Lower lobe of right lung (tissue), 2 donors: ENCODE results near the gene CITED4. TPM values are rescaled to one million over a fixed set of nuclear protein-coding genes. Genes with fewer than 3 reads are reported as not detected.

Experiments
- ATAC-seq, 2 donors: fragments of 200-7000 bp; cut with Tn5 transposase; one replicate each; pipeline ENCODE4 v1.9.1; 2020 to 2022; ENCODE audit warnings: mild to moderate bottlenecking in 2 of 2, moderate library complexity in 2 of 2
- DNase-seq: peaks from one replicate; pipeline ENCODE4 v3.0.0-alpha.2; 2020
- H3K27ac ChIP-seq: fragments of 200-600 bp; one replicate; pipeline ENCODE4 v1.8.0; 2022
- H3K27me3 ChIP-seq: fragments of 200-600 bp; one replicate; pipeline ENCODE4 v1.8.0; 2022; ENCODE audit warnings: low read depth
- H3K36me3 ChIP-seq: fragments of 200-600 bp; one replicate; pipeline ENCODE4 v1.8.0; 2022; ENCODE audit warnings: mild to moderate bottlenecking
- H3K4me1 ChIP-seq: fragments of 200-600 bp; one replicate; pipeline ENCODE4 v1.8.0; 2022
- H3K4me3 ChIP-seq: fragments of 200-600 bp; one replicate; pipeline ENCODE4 v1.8.0; 2022; ENCODE audit warnings: mild to moderate bottlenecking
- H3K9me3 ChIP-seq: fragments of 200-600 bp; one replicate; pipeline ENCODE4 v1.8.0; 2022
- intact Hi-C: fragments of 100-400 bp; cut with DNase I; formaldehyde crosslinking; loops from one replicate; pipeline ENCODE4 v1.11.0; 2022
- total RNA-seq: library from RNA; stranded (reverse); fragmentation: NEBNext Ultra II Directional; extraction: Animal tissue kit (Norgen Biotek cat#: 25700); gene quantifications from one replicate; pipeline ENCODE4 v1.2.1, GENCODE V29; 2021
- TF ChIP-seq, protein P1 (sequence below): fragments of 200-600 bp; IDR thresholded peaks from one replicate; pipeline ENCODE4 v1.8.0; 2022; ENCODE audit warnings: antibody characterized with exemption, mild to moderate bottlenecking
- donor health status: DM: no; HTN: yes; CAD: no; lungs with severe emphysema.

CITED4 gene
- total RNA-seq, 1 donor from 2014 or later, result 13.9 TPM

DNA sequence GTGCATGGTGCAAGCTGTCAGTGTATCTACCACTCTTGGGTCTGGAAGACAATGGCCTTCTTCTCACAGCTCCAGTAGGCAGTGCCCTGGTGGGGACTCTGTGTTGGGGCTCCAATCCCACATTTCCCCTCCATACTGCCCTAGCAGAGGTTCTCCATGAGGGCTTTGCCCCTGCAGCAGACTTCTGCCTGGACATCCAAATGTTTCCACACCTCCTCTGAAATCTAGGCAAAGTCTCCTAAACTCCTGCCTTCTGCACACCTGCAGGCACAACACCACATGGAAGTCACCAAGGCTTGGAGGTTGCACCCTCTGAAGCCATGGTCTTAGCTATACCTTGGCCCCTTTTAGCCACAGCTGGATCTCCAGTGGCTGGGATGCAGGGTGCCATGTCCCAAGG is 31.8 kb upstream of the CITED4 start:
- DNase-seq (no peak), ATAC-seq (no peak)
- H3K9me3 ChIP-seq, result peaks cover 19% of the 10 kb centered on the region
- H3K36me3 ChIP-seq, result no peaks in the 10 kb centered on the region
- H3K27me3 ChIP-seq, result no peaks in the 10 kb centered on the region
- H3K4me3 ChIP-seq, result no peak overlapping the region
- TF ChIP-seq, protein P1, sequence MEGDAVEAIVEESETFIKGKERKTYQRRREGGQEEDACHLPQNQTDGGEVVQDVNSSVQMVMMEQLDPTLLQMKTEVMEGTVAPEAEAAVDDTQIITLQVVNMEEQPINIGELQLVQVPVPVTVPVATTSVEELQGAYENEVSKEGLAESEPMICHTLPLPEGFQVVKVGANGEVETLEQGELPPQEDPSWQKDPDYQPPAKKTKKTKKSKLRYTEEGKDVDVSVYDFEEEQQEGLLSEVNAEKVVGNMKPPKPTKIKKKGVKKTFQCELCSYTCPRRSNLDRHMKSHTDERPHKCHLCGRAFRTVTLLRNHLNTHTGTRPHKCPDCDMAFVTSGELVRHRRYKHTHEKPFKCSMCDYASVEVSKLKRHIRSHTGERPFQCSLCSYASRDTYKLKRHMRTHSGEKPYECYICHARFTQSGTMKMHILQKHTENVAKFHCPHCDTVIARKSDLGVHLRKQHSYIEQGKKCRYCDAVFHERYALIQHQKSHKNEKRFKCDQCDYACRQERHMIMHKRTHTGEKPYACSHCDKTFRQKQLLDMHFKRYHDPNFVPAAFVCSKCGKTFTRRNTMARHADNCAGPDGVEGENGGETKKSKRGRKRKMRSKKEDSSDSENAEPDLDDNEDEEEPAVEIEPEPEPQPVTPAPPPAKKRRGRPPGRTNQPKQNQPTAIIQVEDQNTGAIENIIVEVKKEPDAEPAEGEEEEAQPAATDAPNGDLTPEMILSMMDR, result no peak
- H3K4me1 ChIP-seq, result peaks cover 10% of the 10 kb centered on the region
- H3K27ac ChIP-seq, result no peak overlapping the region
- intact Hi-C loops, result no loop called here

DNA sequence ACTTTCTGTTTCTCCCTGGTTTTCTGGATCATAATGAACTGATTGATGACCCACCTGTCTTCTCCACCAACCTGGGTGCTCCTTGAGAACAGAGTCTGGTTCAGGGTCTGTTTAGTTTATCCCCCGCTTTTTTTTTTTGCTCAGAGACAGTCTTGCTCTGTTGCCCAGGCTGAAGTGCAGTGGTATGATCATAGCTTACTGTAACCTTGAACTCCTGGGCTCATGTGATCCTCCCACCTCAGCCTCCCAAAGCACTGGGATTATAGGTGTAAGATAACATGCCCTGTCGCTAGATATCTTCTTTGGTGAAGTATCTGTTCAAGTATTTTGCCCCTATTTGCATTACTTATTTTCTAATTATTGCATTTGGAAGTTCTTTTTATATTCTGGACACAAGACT is 30.2 kb upstream of the CITED4 start:
- DNase-seq (no peak), ATAC-seq (no peak)
- TF ChIP-seq, protein P1, result no peak
- Histone ChIP-seq H3K36me3 (no peaks in the 10 kb centered on the region), H3K4me3 (no peak overlapping the region), H3K4me1 (no peaks in the 10 kb centered on the region), H3K27me3 (no peaks in the 10 kb centered on the region), H3K27ac (no peak overlapping the region), H3K9me3 (peaks cover 19% of the 10 kb centered on the region)
- intact Hi-C loops, result no loop called here

DNA sequence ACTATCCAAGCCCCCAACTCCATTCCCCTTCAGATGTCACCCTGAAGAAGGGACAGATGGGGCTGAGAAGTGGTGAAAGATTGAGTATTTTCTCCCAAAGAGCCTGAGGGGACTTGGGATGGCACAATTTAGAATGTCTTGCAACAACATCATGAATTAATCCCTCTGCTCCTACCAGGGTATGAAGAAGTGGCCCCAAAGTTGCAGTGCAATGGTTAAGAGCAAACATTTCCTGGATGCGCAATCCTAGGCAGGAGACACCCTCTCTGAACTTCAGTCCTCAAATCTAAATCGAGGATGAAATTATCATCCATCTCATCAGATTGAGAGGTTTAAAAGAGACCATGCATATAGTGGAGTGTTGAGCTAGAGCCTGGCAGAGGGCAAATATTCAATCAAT is 28.6 kb upstream of the CITED4 start:
- Histone ChIP-seq H3K9me3 (peaks cover 19% of the 10 kb centered on the region), H3K27ac (no peak overlapping the region), H3K36me3 (no peaks in the 10 kb centered on the region), H3K27me3 (no peaks in the 10 kb centered on the region), H3K4me3 (no peak overlapping the region), H3K4me1 (no peaks in the 10 kb centered on the region)
- TF ChIP-seq, protein P1, result no peak
- DNase-seq (no peak), ATAC-seq (no peak)
- intact Hi-C loops, result no loop called here

DNA sequence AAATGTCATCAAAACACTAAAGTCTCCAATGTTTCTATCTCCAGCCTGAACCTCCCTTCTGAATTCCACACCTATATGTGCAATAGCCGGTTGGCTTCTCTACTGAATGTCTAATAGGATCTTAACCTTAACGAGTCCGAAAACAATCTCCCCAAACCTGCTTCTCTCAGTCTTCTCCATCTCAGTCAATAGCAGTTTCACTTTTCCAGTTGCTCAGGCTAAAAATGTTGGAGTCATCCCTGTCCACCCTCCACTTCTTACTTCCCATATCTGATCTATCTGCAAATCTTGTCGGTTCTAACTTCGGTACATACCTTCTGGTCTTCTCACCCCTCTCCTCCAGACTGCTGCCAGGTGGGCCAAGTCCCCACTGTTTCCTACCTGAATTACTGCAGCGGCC is 25.5 kb upstream of the CITED4 start:
- H3K9me3 ChIP-seq, result no peaks in the 10 kb centered on the region
- DNase-seq (no peak), ATAC-seq (no peak)
- peaks cover 28% of the 10 kb centered on the region for H3K27me3 ChIP-seq
- H3K4me3 ChIP-seq, result no peak overlapping the region
- no peaks in the 10 kb centered on the region for H3K36me3 ChIP-seq
- TF ChIP-seq, protein P1, result no peak
- intact Hi-C loops, result no loop called here
- no peak overlapping the region for H3K27ac ChIP-seq
- H3K4me1 ChIP-seq, result peaks cover 6% of the 10 kb centered on the region

DNA sequence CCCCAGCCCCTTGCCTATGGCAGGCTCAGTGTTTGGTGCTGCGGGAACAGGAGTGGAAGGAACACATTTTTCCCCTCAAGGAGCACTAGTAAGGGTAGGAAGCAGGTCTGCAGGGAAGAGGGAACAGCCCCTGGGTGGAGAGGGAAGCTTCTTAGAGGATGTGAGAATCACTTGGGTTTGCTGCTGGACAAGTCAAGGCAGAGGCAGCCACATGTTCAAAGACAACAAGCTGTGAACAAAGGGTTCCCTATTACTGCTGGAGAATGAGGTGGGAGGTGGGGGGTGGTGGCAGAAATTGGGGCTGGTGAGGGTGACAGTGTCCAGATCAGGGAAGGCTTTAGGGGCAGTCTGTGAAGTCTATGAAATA is 24.8 kb upstream of the CITED4 start:
- Histone ChIP-seq H3K27ac (no peak overlapping the region), H3K9me3 (no peaks in the 10 kb centered on the region), H3K36me3 (no peaks in the 10 kb centered on the region), H3K27me3 (peaks cover 31% of the 10 kb centered on the region), H3K4me1 (peaks cover 6% of the 10 kb centered on the region), H3K4me3 (no peak overlapping the region)
- TF ChIP-seq, protein P1, result no peak
- ATAC-seq (no peak), DNase-seq (no peak)
- intact Hi-C loops, result no loop called here
